NCI-H128 (cell line): ENCODE data around the gene CALHM3.
A peak's percentile ranks its signal among the peaks of the same experiment; 100 is the strongest.
"Not testable (repeated sequence)": the region's sequence is repeated elsewhere in the genome, so short reads cannot be mapped to it uniquely, and the experiment has no call there.

Experiments used
- DNase-seq: peaks from one replicate; lab custom pipeline; 2025; ENCODE audit not compliant: unreplicated experiment; lab: John Stamatoyannopoulos, UW

The CALHM3 gene

GRCh38 chr10:103479135-103479534 is at the start of gene CALHM3:
TSS of gene CALHM3 (minus strand) at chr10:103479240. CDS start at chr10:103479032, 208 bp downstream.
- DNase-seq = no peak

DNA sequence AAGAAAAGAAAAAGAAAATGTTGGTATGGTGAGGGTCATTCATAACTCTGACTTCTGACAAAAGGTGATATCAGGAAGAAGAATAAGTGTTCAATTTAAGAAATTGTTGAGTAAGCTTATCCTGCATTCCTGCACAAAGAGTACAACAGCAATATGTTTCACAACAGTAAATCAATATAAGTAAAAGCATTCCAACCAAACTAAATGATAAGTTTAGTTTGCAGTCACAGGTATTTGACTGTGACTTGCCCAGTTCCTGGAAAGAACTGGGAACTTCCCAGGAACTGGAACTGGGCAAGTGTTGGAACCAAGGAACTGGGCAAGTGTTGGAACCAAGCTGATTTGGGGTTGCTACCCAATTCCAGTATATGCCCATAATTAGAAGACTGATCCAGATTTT is 49.5 kb upstream of the CALHM3 start:
- no peak for DNase-seq

- DNase-seq = not testable (repeated sequence)
Observed at GRCh38 chr10:103527476-103527875, 48.4 kb upstream of the CALHM3 start.

- no peak for DNase-seq
Observed at GRCh38 chr10:103525901-103526300, 46.9 kb upstream of the CALHM3 start.

GRCh38 chr10:103523683-103524082 is 44.6 kb upstream of the CALHM3 start:
- DNase-seq = no peak

GRCh38 chr10:103522006-103522405 is 43.0 kb upstream of the CALHM3 start:
- DNase-seq = not testable (repeated sequence)

- no peak for DNase-seq
Observed at GRCh38 chr10:103519798-103520197, 40.8 kb upstream of the CALHM3 start.

GRCh38 chr10:103517234-103518085 is 38.4 kb upstream of the CALHM3 start:
- no peak for DNase-seq

- DNase-seq = no peak
Observed at GRCh38 chr10:103514244-103514643, 35.2 kb upstream of the CALHM3 start.

GRCh38 chr10:103513380-103514060 is 34.5 kb upstream of the CALHM3 start:
- DNase-seq = no peak

DNA sequence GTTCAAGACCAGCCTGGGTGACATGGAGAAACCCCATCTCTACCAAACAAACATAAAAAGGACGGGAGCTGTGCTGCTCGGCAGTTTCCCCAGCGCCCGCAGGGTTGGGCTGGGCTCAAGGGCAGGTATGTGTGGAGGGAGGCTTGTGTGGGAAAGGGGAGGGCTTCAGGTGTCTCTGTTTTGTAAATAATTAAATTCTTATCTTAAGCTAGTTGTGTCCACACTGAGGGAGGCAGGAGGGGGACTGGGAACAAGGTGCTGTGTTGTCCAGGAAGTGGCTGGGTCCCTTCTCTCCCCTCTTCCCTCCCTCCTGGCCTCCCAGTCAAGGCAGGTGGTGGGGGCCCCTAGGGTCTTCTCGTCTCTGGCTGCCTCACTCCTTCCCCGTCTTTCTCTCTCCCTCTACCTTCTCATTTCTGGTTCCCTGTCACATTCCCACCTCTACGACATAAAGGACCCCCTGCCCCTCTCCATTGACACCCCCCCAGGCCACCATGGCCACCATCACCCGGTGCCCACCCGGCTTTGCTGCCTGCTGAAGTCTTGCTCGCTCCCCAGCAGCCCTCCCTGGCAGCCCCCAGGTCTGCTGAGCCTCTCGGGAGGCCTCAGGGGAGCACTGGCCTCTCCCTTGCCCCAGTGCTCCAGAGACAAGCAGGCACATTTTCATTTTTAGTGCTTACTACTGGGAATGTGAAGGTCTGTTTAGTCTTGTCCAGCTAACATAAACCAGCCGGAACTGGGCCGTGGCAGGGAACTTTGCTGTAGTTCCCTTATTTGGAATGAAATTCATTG is 33.7 kb upstream of the CALHM3 start:
- DNase-seq = no peak

DNA sequence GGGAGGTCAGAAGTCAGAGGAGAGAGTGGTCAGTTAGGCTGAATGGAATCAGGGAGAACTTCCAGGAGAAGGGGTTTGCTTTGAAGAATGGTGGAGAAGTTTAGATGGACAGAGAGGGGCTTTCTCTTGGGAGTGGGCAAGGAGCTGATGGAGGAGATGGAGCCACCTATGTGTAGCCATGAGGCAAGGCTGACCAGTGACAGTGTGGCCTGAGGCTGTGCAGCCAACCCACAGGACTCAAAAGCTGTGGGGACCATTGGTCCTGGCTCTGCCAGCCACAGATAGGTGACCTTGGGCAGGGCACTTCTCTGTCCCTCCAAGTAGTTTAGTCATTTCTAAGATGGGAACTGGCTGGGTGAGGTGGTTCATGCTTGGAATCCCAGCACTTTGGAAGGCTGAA is 33.1 kb upstream of the CALHM3 start:
- DNase-seq = no peak

- DNase-seq = no peak
Observed at GRCh38 chr10:103510791-103511752, 32.0 kb upstream of the CALHM3 start.

DNA sequence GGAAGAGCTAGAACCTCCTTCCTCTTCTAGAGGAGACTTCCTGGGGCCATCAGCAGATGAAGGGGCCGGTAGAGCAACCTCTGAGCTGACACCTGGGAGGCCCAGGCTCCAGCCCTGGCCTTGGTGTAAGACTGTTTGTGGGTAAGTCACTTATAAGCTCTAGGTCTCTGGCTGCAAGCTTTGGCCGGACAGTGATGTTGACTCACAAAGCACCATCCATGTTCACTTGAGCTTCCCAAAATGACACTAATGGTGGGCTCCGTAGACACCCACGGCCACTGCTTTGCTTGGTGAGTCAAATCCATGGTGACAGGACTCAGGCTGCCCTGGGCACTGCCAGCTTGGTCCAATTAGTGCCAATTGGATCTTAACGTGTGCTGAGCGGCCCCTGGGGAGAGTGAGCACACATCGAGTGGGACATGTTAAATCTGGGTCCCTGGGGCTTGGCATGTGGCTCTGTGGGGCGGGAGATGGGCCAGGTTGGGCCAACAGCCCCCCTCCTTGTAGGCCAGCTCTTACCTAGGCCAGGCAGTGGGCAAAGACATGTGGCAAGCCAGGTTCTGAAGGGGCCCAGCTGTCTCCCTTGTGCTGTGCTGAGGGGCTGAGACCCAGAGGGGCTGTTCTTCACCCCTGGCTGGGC is 31.1 kb upstream of the CALHM3 start:
- DNase-seq = no peak

- peak; percentile 15 for DNase-seq
Observed at GRCh38 chr10:103507235-103508191, 28.5 kb upstream of the CALHM3 start.

DNA sequence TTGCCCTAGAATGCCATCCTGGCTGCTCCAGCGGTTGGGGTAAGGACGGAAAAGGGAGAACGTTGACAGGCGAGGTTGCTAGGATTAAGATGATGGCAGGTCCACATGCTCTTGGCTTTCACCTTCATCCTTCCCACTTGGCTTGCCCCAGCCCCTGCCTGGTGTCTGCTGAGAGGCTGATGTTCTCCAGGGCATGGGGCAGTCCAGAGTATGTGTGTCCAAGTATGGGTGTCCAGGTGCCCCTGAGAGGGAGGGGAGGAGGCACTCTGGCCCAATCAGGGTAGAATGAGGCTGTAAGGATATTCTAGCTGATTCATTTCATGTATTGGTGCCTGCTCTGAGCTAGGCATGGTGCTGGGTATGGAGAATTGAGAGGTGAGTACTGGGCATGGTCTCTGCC is 27.0 kb upstream of the CALHM3 start:
- no peak for DNase-seq

GRCh38 chr10:103504181-103504783 is 25.2 kb upstream of the CALHM3 start:
- DNase-seq = no peak

- not testable (repeated sequence) for DNase-seq
Observed at GRCh38 chr10:103503777-103504176, 24.7 kb upstream of the CALHM3 start.
